NCI-H1930 (cell line): ENCODE results near the gene CKAP2L.
"Not testable (repeated sequence)": the region's sequence is repeated elsewhere in the genome, so short reads cannot be mapped to it uniquely, and the experiment has no call there.

Experiments used
- DNase-seq, 2 experiments: peaks; one replicate each; lab custom pipeline; 2025; lab: John Stamatoyannopoulos, UW

CKAP2L gene

GRCh38 chr2:112725545-112726457 is 38.6 kb downstream of the CKAP2L start:
- DNase-seq: no peak

- DNase-seq: no peak
Measured at GRCh38 chr2:112724591-112725525, 39.6 kb downstream of the CKAP2L start.

GRCh38 chr2:112723995-112724394 is 40.4 kb downstream of the CKAP2L start:
- DNase-seq: no peak

- no peak for DNase-seq
Measured at GRCh38 chr2:112723547-112723940, 40.9 kb downstream of the CKAP2L start.

GRCh38 chr2:112722816-112723546 is 41.4 kb downstream of the CKAP2L start:
- DNase-seq: no peak

GRCh38 chr2:112721819-112722522 is 42.4 kb downstream of the CKAP2L start:
- no peak for DNase-seq

- no peak for DNase-seq
Measured at GRCh38 chr2:112720785-112721184, 43.6 kb downstream of the CKAP2L start, which contains the start of gene NT5DC4. TSS of gene NT5DC4 (plus strand) at chr2:112721020. CDS start at chr2:112721080, 60 bp downstream.

GRCh38 chr2:112718863-112719370 is 45.5 kb downstream of the CKAP2L start:
- DNase-seq: no peak

- DNase-seq: not testable (repeated sequence)
Measured at GRCh38 chr2:112716826-112717352, 47.5 kb downstream of the CKAP2L start.

- not testable (repeated sequence) for DNase-seq
Measured at GRCh38 chr2:112716094-112716493, 48.3 kb downstream of the CKAP2L start.

- DNase-seq: no peak
Measured at GRCh38 chr2:112714836-112715631, 49.4 kb downstream of the CKAP2L start.

GRCh38 chr2:112714331-112714730 is 50.1 kb downstream of the CKAP2L start:
- no peak for DNase-seq

- DNase-seq: no peak
Measured at GRCh38 chr2:112713926-112714325, 50.5 kb downstream of the CKAP2L start.

GRCh38 chr2:112713585-112713925 is 50.9 kb downstream of the CKAP2L start:
- DNase-seq: no peak

GRCh38 chr2:112712903-112713584 is 51.4 kb downstream of the CKAP2L start:
- DNase-seq: no peak

GRCh38 chr2:112712465-112712864 is 51.9 kb downstream of the CKAP2L start:
- DNase-seq: no peak

- no peak for DNase-seq
Measured at GRCh38 chr2:112710956-112711750, 53.3 kb downstream of the CKAP2L start.

- no peak for DNase-seq
Measured at GRCh38 chr2:112709703-112710102, 54.7 kb downstream of the CKAP2L start.

GRCh38 chr2:112708968-112709367 is 55.4 kb downstream of the CKAP2L start:
- no peak for DNase-seq
